Subcutaneous abdominal adipose tissue (tissue), 5 donors: Measurements from ENCODE around the gene MAT2A.

Experiments used
- H3K27ac ChIP-seq: one replicate; pipeline ENCODE4 v1.7.0; 2013; ENCODE audit warnings: low read depth, mild to moderate bottlenecking, inconsistent platforms, low read length, moderate library complexity
- H3K27me3 ChIP-seq, 5 donors: one replicate each; pipeline ENCODE4 v1.7.0; 2013; ENCODE audit warnings: low read length in 5 of 5, inconsistent platforms in 1 of 5; ENCODE audit not compliant: control insufficient read depth in 5 of 5, insufficient read depth in 4 of 5
- H3K36me3 ChIP-seq, 5 donors: one replicate each; pipeline ENCODE4 v1.7.0; 2013; ENCODE audit warnings: low read length in 5 of 5; ENCODE audit not compliant: control insufficient read depth in 5 of 5, insufficient read depth in 5 of 5
- H3K4me1 ChIP-seq, 5 donors: one replicate each; pipeline ENCODE4 v1.7.0; 2013; ENCODE audit warnings: low read length in 5 of 5, mild to moderate bottlenecking in 3 of 5, moderate library complexity in 1 of 5; ENCODE audit not compliant: control insufficient read depth in 5 of 5, insufficient read depth in 5 of 5
- H3K4me3 ChIP-seq, 5 donors: one replicate each; pipeline ENCODE4 v1.7.0; 2013; ENCODE audit warnings: low read length in 5 of 5, low read depth in 1 of 5
- H3K9ac ChIP-seq, 5 donors: one replicate each; pipeline ENCODE4 v1.7.0; 2013; ENCODE audit warnings: low read length in 5 of 5, mild to moderate bottlenecking in 4 of 5, moderate library complexity in 3 of 5
- H3K9me3 ChIP-seq, 5 donors: one replicate each; pipeline ENCODE4 v1.7.0; 2013; ENCODE audit warnings: low read length in 5 of 5; ENCODE audit not compliant: control insufficient read depth in 5 of 5
- donor health status: healthy.
- donor health status: healthy.
- donor health status: healthy.
- donor health status: healthy.
- donor health status: healthy.

MAT2A gene

GRCh38 chr2:85577386-85578242 lies 38.6 kb downstream of the MAT2A start, which contains the start of gene VAMP8:
VAMP8 (plus strand) TSS chr2:85577586; CDS start chr2:85577647, 61 bp downstream.
- Histone ChIP-seq H3K9ac (peak within 1 kb of the TSS; percentile 38 to 73 (median 59)), H3K9me3 (no peaks in the 10 kb centered on the region), H3K4me3 (peak within 1 kb of the TSS; percentile 35 to 62 (median 58)), H3K27me3 (no peaks in the 10 kb centered on the region), H3K4me1 (peaks cover 6 to 44% (median 40%) of the 10 kb centered on the region in 5 donors), H3K27ac (peak within 1 kb of the TSS; percentile 73), H3K36me3 (peaks cover 0 to 4% (median 0%) of the 10 kb centered on the region in 5 donors)

GRCh38 chr2:85578243-85579180 lies 39.5 kb downstream of the MAT2A start:
- Histone ChIP-seq H3K27me3 (no peaks in the 10 kb centered on the region), H3K4me1 (peaks cover 6 to 51% (median 41%) of the 10 kb centered on the region in 5 donors), H3K4me3 (peak overlapping the region; percentile 29 to 60 (median 55)), H3K27ac (peak overlapping the region; percentile 73), H3K9me3 (no peaks in the 10 kb centered on the region), H3K9ac (peak overlapping the region; percentile 21 to 73 (median 42)), H3K36me3 (peaks cover 0 to 4% (median 0%) of the 10 kb centered on the region in 5 donors)

GRCh38 chr2:85579266-85579935 lies 40.4 kb downstream of the MAT2A start:
- H3K4me3 ChIP-seq = peak overlapping the region in 3 of 5 donors; percentile 21 to 60 (median 31)
- H3K36me3 ChIP-seq = peaks cover 0 to 4% (median 0%) of the 10 kb centered on the region in 5 donors
- H3K27me3 ChIP-seq = no peaks in the 10 kb centered on the region
- peak overlapping the region; percentile 73 for H3K27ac ChIP-seq
- peaks cover 6 to 57% (median 48%) of the 10 kb centered on the region in 5 donors for H3K4me1 ChIP-seq
- peak overlapping the region; percentile 4 to 73 (median 42) for H3K9ac ChIP-seq
- H3K9me3 ChIP-seq = no peaks in the 10 kb centered on the region

- no peaks in the 10 kb centered on the region for H3K27me3 ChIP-seq
- H3K4me3 ChIP-seq = no peak overlapping the region
- H3K27ac ChIP-seq = peak overlapping the region; percentile 73
- peak overlapping the region in 1 of 5 donors; percentile 53 for H3K9ac ChIP-seq
- H3K36me3 ChIP-seq = peaks cover 0 to 4% (median 0%) of the 10 kb centered on the region in 5 donors
- H3K4me1 ChIP-seq = peaks cover 9 to 65% (median 56%) of the 10 kb centered on the region in 5 donors
- H3K9me3 ChIP-seq = no peaks in the 10 kb centered on the region
Observed at GRCh38 chr2:85580206-85580605, 41.2 kb downstream of the MAT2A start.

- Histone ChIP-seq H3K4me3 (no peak overlapping the region), H3K9me3 (no peaks in the 10 kb centered on the region), H3K9ac (no peak overlapping the region), H3K27ac (no peak overlapping the region), H3K27me3 (no peaks in the 10 kb centered on the region), H3K4me1 (peaks cover 12 to 75% (median 59%) of the 10 kb centered on the region in 5 donors), H3K36me3 (peaks cover 0 to 4% (median 0%) of the 10 kb centered on the region in 5 donors)
Observed at GRCh38 chr2:85582492-85582891, 43.5 kb downstream of the MAT2A start.

- no peaks in the 10 kb centered on the region for H3K9me3 ChIP-seq
- peaks cover 16 to 75% (median 58%) of the 10 kb centered on the region in 5 donors for H3K4me1 ChIP-seq
- peak overlapping the region; percentile 35 to 83 (median 68) for H3K9ac ChIP-seq
- peak overlapping the region; percentile 92 for H3K27ac ChIP-seq
- peaks cover 0 to 4% (median 0%) of the 10 kb centered on the region in 5 donors for H3K36me3 ChIP-seq
- peak overlapping the region; percentile 65 to 82 (median 74) for H3K4me3 ChIP-seq
- no peaks in the 10 kb centered on the region for H3K27me3 ChIP-seq
Observed at GRCh38 chr2:85583667-85584353, 44.8 kb downstream of the MAT2A start.

- H3K4me3 ChIP-seq = peak within 1 kb of the TSS; percentile 68 to 82 (median 79)
- H3K27ac ChIP-seq = peak within 1 kb of the TSS; percentile 92
- H3K27me3 ChIP-seq = no peaks in the 10 kb centered on the region
- H3K36me3 ChIP-seq = peaks cover 0 to 4% (median 0%) of the 10 kb centered on the region in 5 donors
- H3K4me1 ChIP-seq = peaks cover 14 to 75% (median 58%) of the 10 kb centered on the region in 5 donors
- peak within 1 kb of the TSS; percentile 35 to 84 (median 79) for H3K9ac ChIP-seq
- H3K9me3 ChIP-seq = no peaks in the 10 kb centered on the region
Observed at GRCh38 chr2:85584354-85584856, 45.4 kb downstream of the MAT2A start, which contains the start of gene VAMP5. VAMP5 (plus strand) TSS chr2:85584431; CDS start chr2:85584491, 60 bp downstream.

- H3K36me3 ChIP-seq = peaks cover 0 to 4% (median 0%) of the 10 kb centered on the region in 5 donors
- peak overlapping the region; percentile 68 to 82 (median 79) for H3K4me3 ChIP-seq
- H3K9me3 ChIP-seq = no peaks in the 10 kb centered on the region
- H3K9ac ChIP-seq = peak overlapping the region; percentile 29 to 84 (median 79)
- peak overlapping the region; percentile 92 for H3K27ac ChIP-seq
- H3K4me1 ChIP-seq = peaks cover 14 to 77% (median 56%) of the 10 kb centered on the region in 5 donors
- no peaks in the 10 kb centered on the region for H3K27me3 ChIP-seq
Observed at GRCh38 chr2:85584857-85585780, 46.2 kb downstream of the MAT2A start.
